GM21619 (cell line): ENCODE data around the gene KIAA2012.

Experiments
- ATAC-seq: cut with Tn5 transposase; IDR thresholded peaks from one replicate; pipeline ENCODE4 v1.9.1; 2021; ENCODE audit not compliant: unreplicated experiment

The KIAA2012 gene

DNA sequence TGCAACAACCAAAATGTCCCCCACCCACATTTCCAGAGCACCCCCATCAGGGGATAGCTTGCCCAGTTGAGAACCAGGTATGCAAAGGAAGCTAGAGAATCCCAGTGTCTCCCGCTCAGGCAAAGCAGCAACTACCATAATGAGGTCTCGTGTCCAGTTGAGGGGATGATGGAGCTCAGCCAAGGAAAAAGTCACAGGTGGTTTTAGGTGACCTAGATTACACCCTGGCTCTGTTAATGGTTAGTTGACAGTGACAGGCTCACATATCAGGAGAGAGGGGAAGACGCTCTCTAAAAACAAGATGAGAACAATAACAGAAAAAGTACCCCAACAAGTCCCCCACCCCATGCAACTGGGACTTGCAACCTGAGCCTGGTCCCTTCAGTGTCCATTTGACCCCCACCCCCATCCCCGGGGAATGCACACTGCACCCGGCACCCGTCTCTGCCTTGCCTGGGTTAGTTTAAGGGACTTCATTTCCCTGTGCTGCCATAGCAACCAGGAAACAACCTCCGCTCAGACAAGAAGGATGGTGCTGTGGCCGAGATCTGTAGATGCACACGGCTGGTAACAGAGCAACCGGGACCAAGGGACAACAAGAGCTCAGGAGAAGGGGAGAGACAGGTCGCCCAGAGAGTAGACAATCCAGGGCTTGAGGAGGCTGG is at the start of gene KIAA2012:
Gene KIAA2012, plus strand, starts transcription at position 519 of the 665 bp plus-strand sequence. CDS start 373 bp downstream, outside the sequence.
- no peak for ATAC-seq

DNA sequence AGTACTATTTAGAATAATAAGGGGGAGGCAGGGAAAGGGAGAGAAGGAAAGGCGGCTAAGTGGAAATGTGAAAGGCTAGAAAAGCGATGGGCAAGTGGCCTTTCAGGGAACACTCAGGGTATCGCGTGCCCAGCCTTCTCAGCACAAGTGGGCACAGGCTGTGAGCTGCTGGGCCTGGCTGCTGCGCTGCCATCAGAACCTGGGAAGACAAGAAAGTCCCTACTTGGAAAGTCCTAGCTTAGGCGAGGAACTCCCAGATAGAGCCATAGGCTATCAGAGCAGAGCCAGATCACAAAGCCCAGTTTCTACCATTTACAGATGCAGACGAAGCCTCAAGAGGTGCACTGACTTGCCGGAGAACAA is 49.2 kb upstream of the KIAA2012 start:
- no peak for ATAC-seq

DNA sequence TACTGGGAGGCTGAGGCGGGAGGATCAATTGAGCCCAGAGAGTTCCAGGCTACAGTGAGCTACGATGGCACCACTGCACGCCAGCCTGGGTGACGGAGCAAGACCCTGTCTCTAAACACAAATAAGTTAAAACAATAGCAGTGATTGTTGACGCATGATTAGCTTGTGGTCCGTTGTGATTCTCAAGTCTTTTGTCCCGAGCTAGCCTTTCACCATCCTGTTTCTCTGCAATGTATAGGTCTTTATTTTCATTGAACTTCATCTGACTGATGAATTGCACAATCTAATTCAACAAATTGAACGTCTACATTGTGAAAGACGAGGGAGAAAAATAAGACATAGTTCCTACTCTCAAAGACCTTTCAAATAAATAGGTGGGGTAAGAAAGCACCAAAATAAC is 48.2 kb upstream of the KIAA2012 start:
- ATAC-seq = no peak

DNA sequence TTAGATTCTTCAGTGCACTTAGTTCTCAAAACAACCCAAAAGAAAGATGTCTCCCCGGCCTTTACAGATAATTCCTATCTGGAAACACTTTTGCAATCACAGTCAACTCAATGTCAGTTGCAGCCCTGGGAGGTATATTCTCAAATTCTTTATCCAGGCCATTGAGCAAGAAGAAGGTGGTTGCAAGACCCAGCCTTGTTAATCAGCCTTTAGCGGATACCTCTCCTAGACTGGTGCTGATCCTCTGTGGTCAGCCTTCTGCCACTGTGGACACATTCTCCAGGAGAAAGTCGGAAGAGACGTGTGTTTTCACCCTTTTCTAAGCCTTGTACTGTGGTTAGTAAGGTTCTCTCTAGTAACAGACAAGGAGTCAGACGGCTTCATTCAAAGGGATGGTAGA is 47.2 kb upstream of the KIAA2012 start:
- ATAC-seq = no peak

DNA sequence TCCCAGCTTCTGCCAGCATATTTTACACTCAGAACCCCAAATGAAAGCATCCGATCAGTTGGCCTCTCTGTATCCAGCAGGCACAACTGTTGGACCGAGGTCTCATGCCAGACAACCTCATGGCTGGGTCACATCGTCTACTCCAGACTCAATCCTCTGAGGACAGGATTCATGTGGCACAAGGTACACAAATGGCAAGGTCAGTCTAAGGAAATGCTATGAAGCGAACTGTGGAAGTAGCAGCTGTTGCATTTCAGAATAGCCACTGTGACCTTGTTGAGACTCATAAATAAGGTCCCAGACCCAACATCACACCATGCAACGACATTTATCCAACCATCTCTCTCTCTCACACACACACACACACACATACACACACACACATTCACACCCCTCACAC is 46.5 kb upstream of the KIAA2012 start:
- no peak for ATAC-seq

DNA sequence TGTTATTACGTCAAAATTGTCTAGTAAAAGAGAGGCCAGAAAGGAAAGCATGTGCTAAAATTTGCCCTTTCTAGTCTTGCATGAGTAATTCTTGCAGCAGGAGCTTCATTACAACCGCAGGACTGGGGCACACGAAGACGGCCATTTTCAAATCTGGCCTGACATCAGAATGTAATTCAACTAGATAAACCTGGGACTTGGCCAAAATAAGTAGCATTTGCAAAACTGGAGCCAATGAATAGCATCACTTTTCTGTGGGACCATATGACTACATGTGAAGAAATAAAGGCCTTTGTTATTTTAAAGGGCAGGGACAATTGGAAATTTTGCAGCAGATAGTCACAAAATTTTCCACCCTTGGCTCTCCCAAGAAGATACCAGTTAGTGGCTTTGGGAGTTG is 42.4 kb upstream of the KIAA2012 start:
- ATAC-seq = no peak

DNA sequence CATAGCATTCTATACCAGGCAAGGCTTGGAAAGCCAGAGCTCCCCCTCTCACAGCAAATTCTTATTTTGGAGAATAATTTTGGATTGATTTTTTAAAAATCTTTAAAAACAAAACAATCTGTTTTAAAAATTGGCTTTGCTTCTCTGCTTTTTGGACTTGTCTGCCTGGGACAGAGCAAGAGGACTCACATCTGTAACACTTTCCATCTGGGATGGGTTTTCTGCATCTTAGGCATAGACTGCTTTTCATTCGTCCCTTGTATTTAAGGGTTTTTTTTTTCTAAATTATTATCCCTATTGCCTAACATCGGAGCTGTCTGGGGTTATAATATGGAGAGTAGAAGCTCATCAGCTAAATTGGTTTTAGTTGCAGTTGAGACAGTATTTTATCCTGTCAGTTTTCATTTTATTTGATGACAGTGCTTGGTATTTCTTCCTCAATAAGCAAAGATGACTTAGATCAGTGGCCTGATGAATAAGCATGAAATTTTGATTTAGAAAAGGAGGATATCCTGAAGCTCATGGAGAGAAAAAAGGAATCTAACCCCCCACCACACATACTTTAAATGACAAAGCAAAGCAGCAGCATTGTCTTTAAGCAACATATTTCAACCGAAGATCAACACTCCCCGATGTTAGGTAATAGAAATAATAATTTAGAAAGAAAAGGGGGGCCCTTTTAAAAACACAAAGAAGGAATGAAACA is 41.7 kb upstream of the KIAA2012 start:
- ATAC-seq = no peak

DNA sequence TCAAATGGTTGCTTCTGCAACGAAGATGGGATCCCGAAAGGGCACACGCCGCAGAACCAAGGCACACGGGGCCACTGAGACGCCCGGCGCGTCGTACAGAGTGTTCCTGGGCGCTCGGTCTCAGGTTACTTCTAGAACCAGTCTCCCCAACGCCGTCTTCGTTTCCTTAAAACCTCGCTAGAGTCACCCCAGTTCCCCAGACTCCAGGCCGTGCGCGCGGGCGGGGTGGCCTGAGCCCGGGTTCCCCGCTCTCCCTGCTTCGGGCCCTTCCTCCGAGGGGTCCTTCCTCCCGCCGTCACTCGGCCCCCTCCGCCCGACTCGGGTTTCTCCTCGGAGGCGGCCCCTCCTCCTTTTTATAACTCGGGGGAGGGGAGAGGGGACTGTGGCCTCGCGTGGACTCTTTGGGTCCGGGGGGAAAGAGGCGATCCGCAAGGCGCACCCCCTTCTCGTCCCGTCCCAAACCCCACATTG is 40.2 kb upstream of the KIAA2012 start:
- ATAC-seq = no peak

DNA sequence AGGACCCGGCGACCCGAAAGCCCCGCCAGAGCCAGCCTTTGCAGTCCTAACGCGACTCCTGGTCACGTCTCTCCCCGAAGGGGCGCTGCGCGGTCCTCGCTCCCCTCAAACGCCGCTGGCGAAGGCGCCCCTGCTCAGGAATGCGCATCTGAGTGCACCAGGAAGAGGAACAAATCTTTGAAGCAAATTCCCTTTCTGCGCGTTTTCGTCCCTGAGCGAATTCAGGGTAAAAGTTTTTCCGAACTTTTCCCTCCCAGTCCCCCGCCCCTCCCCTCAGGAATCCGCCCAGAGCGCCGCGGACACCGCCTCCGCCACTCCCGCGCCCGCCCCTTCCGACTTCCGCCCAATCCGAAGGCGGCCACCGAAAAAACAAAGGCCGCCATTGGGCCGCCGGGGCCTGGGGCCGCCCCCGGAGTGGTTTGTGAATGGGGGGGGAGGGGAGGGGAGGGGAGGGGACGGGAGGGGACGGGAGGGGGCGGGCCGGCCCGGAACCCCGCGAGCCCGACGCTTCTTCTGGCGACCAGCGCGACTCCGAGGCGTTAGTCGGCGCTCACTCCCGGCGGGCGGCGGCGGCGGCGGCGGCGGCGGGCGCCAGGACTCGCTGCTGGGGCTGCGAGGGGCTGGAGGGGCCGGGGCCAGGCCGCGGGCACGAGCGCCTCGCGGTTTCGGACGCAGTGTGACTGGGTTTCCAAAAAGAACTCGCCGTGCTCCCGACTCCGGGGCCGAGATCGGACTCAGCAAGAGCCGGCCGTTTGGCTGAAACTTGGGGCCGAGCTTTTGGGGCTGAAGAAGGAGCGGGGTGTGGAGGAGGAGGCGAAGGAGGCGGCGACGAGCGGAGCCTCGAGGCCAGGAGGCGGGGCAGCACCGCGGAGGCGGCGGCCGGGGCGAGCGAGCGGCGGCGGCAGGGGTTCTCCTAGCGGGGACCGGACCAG is 39.5 kb upstream of the KIAA2012 start, which contains the start of gene FZD7:
Gene FZD7, plus strand, starts transcription at position 539 of the 932 bp plus-strand sequence. CDS start 793 bp downstream, outside the sequence.
- ATAC-seq = peak; percentile 80

DNA sequence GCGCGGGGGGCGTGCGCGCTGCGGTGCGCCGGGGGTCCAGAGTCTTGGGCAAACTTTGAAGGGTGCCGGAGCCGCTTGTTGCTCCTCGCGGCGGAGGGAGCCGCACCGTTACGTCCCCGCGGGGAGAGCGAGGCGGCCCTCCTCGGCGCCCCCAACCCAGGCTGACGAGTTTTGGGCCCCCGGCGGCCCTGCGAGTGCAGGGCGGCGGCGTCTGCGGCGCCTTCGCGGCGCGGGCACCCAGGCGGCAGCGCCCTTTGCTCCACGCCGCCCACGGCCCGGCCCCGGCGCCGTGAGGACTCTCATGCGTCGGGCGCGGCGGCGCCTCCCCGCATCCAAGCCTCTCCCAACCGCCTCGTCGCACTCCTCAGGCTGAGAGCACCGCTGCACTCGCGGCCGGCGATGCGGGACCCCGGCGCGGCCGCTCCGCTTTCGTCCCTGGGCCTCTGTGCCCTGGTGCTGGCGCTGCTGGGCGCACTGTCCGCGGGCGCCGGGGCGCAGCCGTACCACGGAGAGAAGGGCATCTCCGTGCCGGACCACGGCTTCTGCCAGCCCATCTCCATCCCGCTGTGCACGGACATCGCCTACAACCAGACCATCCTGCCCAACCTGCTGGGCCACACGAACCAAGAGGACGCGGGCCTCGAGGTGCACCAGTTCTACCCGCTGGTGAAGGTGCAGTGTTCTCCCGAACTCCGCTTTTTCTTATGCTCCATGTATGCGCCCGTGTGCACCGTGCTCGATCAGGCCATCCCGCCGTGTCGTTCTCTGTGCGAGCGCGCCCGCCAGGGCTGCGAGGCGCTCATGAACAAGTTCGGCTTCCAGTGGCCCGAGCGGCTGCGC is 38.6 kb upstream of the KIAA2012 start:
- ATAC-seq = peak; percentile 6

DNA sequence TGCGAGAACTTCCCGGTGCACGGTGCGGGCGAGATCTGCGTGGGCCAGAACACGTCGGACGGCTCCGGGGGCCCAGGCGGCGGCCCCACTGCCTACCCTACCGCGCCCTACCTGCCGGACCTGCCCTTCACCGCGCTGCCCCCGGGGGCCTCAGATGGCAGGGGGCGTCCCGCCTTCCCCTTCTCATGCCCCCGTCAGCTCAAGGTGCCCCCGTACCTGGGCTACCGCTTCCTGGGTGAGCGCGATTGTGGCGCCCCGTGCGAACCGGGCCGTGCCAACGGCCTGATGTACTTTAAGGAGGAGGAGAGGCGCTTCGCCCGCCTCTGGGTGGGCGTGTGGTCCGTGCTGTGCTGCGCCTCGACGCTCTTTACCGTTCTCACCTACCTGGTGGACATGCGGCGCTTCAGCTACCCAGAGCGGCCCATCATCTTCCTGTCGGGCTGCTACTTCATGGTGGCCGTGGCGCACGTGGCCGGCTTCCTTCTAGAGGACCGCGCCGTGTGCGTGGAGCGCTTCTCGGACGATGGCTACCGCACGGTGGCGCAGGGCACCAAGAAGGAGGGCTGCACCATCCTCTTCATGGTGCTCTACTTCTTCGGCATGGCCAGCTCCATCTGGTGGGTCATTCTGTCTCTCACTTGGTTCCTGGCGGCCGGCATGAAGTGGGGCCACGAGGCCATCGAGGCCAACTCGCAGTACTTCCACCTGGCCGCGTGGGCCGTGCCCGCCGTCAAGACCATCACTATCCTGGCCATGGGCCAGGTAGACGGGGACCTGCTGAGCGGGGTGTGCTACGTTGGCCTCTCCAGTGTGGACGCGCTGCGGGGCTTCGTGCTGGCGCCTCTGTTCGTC is 37.7 kb upstream of the KIAA2012 start:
- no peak for ATAC-seq

DNA sequence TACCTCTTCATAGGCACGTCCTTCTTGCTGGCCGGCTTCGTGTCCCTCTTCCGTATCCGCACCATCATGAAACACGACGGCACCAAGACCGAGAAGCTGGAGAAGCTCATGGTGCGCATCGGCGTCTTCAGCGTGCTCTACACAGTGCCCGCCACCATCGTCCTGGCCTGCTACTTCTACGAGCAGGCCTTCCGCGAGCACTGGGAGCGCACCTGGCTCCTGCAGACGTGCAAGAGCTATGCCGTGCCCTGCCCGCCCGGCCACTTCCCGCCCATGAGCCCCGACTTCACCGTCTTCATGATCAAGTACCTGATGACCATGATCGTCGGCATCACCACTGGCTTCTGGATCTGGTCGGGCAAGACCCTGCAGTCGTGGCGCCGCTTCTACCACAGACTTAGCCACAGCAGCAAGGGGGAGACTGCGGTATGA is 37.1 kb upstream of the KIAA2012 start:
- ATAC-seq = no peak

DNA sequence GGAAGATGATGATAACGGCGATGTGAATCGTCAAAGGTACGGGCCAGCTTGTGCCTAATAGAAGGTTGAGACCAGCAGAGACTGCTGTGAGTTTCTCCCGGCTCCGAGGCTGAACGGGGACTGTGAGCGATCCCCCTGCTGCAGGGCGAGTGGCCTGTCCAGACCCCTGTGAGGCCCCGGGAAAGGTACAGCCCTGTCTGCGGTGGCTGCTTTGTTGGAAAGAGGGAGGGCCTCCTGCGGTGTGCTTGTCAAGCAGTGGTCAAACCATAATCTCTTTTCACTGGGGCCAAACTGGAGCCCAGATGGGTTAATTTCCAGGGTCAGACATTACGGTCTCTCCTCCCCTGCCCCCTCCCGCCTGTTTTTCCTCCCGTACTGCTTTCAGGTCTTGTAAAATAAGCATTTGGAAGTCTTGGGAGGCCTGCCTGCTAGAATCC is 36.4 kb upstream of the KIAA2012 start:
- no peak for ATAC-seq

DNA sequence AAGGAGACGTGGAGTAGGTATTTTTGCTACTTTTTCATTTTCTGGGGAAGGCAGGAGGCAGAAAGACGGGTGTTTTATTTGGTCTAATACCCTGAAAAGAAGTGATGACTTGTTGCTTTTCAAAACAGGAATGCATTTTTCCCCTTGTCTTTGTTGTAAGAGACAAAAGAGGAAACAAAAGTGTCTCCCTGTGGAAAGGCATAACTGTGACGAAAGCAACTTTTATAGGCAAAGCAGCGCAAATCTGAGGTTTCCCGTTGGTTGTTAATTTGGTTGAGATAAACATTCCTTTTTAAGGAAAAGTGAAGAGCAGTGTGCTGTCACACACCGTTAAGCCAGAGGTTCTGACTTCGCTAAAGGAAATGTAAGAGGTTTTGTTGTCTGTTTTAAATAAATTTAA is 36.0 kb upstream of the KIAA2012 start:
- ATAC-seq = no peak

DNA sequence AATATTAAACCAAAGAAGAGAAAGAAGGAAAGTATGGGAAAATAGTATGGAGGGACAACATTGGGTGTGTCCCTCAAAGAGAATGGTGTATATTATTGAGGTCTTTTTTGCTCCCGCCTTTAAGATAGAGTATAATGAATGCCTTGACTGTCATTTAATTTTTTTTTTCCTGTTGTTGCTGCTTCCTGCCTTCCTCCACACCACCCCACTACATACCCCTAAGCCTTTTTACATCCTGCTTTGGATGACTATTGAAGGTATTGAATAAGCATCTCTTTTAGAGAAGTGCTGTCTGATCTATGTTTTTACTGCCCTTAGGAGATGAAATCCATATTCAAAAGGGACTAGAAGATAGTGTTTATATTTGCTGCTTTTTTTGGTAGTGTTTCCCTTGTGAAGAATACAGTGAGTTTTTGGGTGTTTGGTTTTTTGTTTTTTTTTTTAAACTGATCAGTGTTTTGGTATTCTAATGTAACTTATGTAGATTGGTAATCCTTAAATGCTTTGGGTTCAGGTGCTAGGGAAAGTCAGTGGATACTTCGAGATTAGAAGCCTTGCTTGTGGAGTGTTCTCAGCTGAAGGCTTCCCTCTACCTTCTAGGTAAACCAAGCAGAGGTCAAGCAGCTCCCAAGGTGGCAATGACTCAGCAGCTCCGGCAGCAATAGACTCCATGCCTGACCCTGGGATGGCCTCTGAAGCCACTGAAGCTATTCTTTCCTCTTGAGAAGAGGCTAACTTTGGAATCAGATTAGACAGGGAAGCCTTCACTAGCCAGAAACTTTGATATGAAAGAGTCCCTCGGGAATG is 34.4 kb upstream of the KIAA2012 start:
- ATAC-seq = no peak

DNA sequence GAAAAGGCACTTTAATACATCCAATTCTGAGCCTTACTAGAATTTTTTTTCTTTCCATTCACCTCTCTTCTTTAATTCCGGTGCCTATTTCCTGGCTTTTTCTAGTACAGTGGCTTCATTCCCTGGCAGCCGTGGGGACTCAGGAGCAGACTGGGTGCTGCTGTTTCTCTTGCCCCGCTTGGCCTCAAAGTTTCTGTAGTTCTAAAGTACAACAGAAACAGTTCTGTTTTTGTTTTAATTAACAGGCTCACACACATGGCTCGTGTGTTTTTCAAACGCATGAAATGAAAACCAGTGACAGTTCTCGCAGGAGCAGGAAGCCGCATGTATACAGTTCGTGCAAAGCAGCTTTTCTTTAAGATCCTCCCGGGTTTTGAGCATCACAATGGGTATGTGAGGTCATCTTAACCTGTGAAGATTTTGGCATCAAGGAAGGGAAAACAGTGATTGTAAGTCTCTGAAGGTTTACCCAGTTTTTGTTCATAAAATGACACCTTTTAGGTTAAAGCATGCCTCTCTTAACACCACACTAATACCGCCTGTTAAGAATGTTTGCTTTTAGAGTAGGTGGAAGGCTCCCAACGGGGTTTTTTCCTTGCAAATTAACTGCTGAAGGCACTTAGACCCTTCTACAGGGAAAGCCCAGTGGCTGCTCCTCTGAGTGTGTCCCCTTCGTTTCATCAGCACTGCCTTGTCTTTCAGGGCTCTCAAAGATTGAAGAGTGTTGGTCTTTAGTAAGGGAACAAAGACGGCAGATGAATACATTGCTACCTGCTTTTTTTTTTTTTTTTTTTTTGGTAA is 33.6 kb upstream of the KIAA2012 start:
- ATAC-seq = no peak

DNA sequence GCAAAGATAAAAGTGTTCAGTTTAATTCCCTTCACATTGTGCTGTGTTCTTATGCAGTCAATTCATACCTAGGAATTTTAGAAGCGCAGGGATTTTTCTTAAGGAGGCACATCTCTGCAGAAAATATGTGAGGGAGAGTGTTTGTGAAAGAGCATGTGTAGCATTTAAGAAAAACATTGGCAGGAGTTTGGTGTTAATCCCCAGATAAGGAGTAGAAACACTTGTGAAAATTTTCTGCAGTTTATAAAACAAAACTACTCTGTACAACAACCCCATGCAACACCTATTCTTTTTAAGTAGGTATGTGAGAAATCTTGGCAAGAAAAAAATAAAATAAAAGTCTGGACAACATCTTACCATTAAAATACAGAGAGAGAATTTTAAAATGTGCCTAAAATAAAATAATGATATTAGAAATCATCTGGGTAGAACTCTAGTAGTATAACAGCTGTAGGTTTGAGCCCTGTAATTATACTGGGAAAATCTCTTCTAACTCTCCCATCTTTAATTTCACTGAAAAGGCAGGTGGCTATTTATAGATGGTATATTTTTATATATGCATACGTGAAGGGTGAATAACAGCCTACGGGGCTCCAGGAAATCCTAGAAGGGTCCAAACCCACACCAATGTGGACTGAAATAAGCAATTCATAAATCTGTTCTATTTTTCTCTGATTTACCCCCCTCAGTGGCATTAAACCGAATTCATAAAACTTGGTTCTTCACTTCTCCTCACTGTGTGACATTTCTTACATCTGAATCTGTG is 32.8 kb upstream of the KIAA2012 start:
- no peak for ATAC-seq
